Kidney glomerular epithelial cell (primary cell): ENCODE measurements around the gene GRK2.
A peak's percentile ranks its signal among the peaks of the same experiment; 100 is the strongest.

Experiments used
- DNase-seq: peaks from one replicate; lab custom pipeline; 2025; lab: John Stamatoyannopoulos, UW

GRK2 gene

DNA sequence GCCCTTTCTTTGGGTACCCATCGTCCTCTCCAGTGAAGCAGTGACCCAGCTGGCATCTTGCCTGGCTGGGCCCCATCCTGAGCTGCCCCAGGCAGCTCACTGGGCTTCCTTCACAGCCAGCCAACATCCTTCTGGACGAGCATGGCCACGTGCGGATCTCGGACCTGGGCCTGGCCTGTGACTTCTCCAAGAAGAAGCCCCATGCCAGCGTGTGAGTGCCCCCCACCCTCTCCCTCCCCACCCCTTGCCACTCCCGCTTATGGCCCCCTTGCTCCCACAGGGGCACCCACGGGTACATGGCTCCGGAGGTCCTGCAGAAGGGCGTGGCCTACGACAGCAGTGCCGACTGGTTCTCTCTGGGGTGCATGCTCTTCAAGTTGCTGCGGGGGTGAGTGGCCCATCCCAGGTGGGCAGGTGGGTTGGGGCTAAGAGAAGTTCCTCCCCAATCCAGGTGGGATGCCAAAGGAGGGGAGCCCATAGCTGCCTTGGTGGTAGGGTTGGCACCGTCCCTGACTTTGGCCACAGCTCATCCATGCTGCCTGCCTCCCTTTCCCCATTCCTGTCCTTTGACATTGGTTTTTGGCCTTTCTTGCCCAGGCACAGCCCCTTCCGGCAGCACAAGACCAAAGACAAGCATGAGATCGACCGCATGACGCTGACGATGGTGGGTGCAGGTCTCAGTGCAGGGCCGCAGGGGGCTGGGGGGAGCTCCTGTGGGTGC lies 16.0 kb downstream of the GRK2 start:
- DNase-seq: no peak

DNA sequence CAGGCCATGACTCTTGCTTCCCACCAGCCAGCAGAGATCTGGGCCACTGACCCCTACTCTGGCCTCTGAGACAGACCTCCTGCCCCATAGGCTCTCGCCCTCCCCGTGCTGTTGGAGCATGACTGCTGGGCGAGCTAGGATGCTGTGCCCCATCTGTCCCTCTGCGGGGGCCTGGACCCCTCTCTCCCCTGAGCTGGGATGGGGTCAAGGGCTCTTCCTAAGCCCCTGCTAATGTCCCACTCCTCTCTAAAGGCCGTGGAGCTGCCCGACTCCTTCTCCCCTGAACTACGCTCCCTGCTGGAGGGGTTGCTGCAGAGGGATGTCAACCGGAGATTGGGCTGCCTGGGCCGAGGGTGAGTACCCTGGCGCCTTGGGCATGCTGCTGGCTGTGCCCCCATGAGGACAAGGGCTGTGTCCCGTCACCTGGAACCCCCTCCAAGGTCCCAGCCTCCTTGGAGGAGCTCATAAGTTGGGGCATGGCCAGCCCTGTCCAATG lies 16.7 kb downstream of the GRK2 start:
- DNase-seq: no peak

DNA sequence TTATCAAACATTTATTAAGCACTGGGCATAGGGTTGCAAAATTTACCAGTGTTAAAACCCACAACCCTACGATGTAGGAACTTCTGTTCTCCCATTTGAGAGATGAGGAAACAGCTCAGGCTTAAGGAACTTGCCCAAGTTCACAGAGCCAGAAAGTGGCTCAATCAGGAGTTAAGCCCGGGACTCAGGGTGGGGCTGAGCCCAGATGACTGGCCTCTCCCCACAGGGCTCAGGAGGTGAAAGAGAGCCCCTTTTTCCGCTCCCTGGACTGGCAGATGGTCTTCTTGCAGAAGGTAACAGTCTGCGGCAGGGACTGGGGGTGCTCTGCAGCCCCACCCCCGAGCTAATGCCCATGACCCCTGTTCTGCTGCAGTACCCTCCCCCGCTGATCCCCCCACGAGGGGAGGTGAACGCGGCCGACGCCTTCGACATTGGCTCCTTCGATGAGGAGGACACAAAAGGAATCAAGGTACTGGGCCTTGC lies 17.2 kb downstream of the GRK2 start:
- DNase-seq: no peak

DNA sequence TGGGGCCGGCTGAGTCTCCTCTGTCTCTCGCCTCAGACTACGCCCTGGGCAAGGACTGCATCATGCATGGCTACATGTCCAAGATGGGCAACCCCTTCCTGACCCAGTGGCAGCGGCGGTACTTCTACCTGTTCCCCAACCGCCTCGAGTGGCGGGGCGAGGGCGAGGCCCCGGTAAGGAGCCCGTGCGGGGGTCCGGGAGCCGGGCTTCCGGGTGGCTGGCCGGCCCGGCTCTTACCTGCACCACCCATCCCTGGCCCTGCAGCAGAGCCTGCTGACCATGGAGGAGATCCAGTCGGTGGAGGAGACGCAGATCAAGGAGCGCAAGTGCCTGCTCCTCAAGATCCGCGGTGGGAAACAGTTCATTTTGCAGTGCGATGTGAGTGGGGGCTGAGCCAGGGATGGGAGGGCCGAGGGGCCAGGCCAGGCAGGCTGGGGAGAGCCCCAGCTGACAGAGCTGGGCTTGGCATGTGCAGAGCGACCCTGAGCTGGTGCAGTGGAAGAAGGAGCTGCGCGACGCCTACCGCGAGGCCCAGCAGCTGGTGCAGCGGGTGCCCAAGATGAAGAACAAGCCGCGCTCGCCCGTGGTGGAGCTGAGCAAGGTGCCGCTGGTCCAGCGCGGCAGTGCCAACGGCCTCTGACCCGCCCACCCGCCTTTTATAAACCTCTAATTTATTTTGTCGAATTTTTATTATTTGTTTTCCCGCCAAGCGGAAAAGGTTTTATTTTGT lies 18.7 kb downstream of the GRK2 start:
- no peak for DNase-seq

DNA sequence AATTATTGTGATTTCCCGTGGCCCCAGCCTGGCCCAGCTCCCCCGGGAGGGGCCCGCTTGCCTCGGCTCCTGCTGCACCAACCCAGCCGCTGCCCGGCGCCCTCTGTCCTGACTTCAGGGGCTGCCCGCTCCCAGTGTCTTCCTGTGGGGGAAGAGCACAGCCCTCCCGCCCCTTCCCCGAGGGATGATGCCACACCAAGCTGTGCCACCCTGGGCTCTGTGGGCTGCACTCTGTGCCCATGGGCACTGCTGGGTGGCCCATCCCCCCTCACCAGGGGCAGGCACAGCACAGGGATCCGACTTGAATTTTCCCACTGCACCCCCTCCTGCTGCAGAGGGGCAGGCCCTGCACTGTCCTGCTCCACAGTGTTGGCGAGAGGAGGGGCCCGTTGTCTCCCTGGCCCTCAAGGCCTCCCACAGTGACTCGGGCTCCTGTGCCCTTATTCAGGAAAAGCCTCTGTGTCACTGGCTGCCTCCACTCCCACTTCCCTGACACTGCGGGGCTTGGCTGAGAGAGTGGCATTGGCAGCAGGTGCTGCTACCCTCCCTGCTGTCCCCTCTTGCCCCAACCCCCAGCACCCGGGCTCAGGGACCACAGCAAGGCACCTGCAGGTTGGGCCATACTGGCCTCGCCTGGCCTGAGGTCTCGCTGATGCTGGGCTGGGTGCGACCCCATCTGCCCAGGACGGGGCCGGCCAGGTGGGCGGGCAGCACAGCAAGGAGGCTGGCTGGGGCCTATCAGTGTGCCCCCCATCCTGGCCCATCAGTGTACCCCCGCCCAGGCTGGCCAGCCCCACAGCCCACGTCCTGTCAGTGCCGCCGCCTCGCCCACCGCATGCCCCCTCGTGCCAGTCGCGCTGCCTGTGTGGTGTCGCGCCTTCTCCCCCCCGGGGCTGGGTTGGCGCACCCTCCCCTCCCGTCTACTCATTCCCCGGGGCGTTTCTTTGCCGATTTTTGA lies 19.5 kb downstream of the GRK2 start:
- DNase-seq: no peak

DNA sequence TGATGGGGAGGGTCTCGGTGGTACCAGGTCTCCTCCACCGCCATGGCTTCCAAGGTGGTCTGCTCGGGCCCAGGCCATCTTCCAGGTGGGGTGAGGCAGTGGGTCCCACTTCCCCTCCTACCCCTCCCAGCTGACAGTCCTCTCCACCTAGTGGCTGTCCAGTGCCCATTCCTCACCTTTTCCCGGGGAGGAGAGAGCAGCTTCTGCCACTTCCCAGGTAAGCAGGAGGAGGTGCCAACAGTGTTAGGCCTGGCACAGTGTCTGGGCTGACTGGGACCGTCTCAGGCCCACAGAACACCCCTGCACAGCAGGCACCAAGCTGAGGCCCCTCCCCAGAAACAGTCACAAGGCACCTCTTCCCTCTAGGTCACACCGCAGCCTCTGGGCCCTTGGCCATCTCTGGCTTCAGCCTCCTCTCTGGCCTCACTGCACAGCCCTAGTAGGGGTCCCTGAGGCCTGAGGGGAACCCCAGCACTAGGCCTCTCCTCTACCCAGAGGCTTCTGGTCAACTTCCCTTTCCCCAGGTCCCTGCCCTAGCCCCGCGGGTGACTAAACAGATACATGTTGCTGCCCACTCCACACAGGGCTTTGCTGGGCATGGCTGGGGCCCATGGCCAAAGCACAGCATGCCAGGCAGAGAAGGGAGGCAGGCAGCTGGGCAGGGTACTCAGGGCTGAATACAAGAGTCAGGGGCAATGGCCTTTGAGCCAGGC lies 20.5 kb downstream of the GRK2 start:
- no peak for DNase-seq

DNA sequence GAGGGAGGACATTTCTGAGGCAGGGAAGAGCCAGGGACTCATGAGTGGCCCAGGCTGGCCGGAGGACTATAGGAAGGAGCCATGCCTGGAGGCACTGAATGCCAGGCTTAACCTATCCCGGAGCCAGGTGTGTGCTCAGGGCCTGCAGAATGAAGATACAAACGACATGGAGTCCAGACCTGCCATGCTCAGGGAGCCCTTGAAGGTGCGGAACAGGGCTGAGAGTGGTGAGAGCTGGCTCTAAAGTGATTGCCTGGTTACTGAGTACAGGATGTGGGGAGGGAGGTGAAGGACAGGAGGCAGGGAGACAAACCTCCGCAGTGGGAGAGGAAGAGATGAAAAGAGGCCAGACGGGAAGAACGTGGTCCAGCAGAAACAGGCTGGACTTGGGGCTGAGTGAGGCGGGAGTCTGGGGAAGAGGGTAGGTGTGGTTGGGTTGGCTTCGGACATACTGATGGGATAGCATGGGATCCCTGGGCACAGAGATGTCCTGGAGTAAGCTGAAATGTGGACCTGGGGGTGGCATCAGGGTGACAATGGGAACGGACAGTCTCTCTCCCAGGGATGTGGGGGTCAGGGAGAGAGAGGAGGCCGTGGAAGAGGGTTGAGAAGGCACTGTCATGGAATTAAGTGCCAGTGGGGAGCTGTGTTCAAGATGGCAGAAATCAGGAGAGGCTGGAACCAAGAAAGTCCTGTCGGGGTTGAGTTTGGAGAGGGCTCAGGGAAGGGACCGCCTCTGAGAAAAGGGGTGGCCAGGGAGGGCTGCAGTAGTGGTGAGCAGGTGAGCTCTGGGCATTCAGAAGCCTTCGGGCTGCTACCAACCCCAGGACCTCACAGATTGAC lies 21.3 kb downstream of the GRK2 start:
- no peak for DNase-seq

DNA sequence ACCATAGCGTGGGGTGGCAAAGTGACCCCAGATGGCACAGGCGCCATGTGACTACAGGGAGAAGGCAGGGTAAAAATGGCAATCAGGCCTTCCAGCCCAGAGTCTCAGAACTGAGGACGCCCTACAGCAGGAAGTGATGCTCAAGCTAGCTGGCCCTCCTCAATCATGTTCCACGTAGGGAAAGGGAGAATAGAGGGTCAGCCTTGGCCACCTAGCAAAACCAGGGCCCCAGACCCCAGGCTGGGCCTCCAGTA lies 21.9 kb downstream of the GRK2 start:
- DNase-seq: no peak

DNA sequence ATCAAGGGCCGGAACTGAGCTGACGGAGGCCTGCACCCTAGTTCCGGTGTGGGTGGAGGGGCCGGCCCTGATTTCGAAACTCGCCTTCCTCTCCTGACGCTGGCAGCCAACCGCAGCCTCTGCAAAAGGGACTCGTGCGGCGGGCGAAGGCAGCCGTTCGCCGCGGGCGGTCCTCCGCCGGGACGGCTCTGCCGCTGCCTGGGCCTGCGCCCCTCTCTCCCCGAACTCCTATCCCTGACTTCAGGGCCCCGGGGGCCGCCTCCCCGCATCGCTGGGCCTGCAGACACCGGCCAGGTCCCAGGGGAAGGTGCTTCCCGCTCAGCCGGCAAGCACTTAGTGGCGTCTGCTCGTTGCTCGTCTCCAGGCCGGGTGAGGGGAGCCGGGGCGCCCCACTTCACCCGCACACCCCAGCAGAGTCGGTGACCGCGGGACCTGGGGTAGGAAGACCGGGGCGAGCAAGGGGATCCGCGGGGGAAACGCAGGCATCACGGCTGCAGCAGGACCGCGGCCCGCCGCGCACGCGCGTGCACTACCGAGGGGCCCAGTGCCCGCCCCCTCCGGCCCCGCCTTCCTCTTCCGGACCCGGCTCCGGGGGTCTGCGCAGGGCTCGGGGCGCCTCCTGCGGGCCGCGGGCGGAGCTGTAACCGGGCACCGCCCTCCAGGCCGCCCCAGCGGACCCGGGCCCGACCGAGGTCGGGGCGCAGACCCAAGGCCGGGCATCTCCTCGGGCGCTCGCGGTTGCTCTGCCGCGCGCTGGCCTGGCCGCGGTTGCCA lies 22.4 kb downstream of the GRK2 start:
- DNase-seq: peak; percentile 71

DNA sequence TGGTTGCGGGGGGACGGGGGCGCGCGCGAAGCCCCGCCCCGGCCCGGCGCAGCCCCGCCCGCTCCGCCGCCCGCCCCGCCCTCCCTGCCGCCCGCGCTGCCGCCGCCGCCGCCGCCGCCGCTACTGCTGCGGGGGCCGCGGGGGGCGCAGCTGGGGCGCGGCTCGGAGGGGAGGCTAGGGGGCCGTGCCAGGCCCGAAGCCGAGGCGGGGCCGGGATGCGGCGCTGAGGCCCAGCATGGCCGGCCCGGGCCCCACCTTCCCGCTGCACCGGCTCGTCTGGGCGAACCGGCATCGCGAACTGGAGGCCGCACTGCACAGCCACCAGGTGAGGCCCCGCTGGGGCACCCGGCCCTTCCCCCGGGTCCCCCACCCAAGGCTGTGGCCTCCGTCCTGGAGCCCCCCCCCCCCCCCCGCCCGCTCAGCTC lies 23.0 kb downstream of the GRK2 start, which contains the start of gene ANKRD13D:
ANKRD13D (plus strand) TSS at position 78 of the 425 bp plus-strand sequence; CDS start at position 236, 158 bp downstream.
- no peak for DNase-seq

DNA sequence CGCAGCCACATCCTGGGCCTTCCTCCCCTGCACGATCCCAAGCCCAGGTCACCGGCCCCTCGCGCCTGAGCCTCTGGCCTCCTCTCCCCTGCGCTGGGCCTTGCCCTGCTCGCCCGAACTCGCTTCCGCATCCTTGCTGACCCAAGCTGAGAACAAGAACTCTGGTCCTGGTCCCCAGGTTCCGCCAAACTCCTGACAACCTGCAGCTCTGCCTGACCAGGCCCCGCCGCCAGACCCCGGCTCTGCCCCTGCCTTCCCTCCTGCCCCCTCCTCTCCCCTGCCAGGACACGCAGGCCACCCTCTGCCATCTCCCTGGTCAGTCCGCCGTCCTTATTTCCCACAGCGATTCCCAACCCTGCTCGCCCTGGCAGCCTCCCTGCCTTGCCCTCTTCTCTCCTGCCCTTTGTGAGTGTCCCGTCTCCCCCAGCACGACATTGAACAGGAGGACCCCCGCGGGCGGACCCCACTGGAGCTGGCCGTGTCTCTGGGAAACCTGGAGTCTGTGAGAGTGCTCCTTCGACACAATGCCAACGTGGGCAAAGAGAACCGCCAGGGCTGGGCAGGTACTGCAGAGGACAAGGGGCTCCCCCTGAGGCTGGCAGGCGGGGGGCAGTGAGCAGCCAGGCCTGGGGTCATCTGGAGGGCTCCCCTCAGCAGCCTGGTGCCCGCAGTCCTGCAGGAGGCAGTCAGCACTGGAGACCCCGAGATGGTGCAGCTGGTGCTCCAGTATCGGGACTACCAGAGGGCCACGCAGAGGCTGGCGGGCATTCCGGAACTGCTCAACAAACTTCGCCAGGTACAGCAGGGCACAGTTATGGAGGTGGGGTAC lies 23.6 kb downstream of the GRK2 start:
- DNase-seq: no peak

DNA sequence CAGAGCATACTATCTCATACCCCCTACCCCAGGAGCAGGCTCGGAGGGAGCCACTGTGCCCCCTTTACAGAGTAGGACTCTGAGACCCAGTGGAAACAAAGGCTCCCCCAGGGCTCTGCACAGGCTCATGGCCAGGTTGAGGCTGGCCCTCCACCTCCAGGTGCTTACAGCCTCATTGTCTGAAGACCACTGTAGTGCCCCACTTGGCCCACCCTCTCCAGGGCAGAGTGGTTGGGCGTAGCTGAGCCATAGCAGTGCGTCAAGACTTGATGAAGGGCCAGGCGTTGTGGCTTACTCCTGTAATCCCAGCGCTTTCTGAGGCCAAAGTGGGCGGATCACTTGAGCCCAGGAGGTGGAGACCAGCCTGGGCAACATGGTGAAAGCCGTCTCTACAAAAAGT lies 24.5 kb downstream of the GRK2 start:
- no peak for DNase-seq

DNA sequence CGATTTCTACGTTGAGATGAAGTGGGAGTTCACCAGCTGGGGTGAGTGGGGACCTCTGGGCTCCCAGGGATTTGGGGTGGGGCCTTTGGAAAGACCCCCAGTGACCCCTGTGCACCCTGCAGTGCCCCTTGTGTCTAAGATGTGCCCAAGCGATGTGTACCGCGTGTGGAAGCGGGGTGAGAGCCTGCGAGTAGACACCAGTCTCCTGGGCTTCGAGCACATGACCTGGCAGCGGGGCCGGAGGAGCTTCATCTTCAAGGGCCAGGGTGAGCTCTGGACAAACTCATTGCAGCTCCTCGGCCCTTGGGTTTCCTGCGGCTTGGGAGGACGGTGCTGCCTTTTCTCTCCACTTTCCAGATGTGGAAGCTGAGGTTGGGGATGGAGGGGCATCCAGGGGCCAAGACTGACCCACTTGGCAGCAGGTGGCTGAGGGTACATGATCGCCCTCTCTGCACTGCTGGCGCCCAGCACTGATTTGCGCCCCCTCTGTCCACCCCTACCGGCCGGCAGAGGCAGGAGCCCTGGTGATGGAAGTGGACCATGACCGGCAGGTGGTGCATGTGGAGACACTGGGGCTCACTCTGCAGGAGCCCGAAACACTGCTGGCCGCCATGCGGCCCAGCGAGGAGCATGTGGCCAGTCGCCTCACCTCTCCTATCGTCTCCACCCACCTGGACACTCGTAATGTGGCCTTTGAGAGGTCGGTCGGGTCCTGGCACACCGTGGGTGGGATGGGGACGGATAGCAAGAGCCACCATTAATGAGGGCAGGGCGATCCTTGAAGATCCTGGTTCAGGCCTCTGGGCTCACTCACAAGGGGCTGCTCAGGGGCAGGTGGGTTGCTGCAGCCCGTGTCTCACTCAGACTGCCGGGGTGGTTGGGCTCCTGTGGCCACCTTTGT lies 25.5 kb downstream of the GRK2 start:
- no peak for DNase-seq

DNA sequence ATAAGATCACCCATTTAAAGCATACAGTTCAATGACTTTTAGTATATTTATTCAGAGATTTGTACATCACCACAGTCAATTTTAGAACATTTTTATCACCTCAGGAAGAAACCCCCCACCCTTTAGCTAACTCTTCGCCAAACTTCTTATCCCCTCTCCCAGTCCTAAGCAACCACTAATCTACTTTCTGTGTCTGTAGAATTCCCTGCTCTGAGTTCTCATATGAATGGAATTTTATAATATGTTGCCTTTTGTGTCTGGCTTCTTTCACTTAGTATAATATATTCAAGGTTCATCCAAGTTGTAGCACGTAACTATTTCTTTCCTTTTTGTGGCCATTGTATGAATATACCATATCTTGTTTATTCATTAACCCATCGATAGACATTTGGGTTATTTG lies 26.4 kb downstream of the GRK2 start:
- DNase-seq: no peak

DNA sequence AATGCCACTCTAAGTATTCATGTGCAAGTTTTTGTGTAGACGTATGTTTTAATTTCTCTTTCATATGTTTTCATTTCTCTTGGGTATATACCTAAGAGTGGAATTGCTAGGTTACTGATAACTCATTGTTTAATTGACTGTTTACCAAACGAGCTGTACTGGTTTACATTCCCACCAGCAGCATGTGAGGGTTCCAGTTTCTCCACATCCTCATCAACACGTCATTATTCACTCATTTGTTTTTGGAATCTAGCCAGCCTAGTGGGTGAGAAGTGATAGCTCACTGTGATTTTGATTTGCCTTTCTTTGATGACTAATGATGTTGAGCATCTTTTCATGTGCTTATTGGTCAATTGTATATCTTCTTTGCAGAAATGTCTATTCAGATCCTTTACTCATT lies 26.8 kb downstream of the GRK2 start:
- DNase-seq: peak; percentile 50

DNA sequence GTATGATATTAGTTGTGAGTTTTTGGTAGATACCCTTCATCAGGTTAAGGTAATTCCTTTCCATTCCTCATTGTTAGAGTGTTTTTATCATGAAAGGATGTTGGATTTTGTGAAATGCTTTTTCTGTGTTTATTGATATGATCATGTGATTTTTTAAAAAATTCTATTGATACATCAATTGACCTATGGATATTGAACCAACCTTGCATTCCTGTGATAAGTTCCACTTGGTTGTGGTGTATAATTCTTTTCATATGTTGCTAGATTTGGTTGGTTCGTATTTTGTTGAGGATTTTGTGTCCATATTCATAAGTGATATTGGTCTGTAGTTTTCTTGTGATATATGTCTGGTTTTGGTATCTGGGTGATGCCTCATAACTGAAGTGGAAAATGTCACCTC lies 29.6 kb downstream of the GRK2 start:
- no peak for DNase-seq

DNA sequence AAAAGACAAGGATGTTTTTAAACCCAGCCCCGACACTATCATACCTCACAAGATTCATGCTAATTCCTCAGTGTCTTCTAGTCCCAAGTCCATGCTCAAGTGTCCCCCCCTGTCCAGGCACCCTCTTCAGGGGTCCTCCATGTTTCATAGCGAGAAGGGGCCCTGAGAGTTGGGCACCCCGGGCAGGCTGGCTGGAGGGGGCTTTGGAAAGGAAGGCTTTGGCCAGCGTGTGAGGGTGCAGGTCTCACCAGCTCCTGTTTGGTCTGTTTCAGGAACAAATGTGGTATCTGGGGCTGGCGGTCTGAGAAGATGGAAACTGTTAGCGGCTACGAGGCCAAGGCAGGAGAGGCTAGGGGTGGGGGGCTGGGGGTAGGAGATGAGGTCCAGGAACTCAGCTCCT lies 32.5 kb downstream of the GRK2 start:
- DNase-seq: no peak
